Measurements from ENCODE around the gene FN1.
"Not testable (repeated sequence)": the region's sequence is repeated elsewhere in the genome, so short reads cannot be mapped to it uniquely, and the experiment has no call there.

Gene FN1

DNA sequence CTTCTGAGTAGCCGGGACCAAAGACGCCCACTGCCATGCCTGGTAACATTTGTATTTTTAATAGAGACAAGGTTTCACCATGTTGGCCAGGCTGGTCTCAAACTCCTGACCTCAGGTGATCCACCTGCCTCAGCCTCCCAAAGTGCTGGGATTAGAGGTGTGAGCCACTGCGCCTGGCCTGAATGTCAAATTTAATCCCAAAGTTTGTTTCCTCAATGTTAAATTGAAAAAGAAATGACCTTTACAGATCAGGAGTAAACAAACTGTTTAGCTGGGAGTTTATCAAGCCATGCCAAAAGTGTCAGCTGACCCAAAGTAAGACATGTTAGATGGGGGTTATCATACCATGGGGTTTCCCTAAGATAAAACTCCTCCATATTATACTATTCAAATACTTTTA, 75.8 kb downstream of the FN1 start:
- not testable (repeated sequence) for H3K9ac ChIP-seq (ENCODE audit: low read length); H3K27me3 ChIP-seq (ENCODE audit: control insufficient read depth in 1 of 2, insufficient read depth in 2 of 2, low read length in 2 of 2); H3K9me3 ChIP-seq (ENCODE audit: low read length); H3K4me1 ChIP-seq (ENCODE audit: insufficient read depth, low read length); H3K4me3 ChIP-seq (ENCODE audit: low read depth in 1 of 2, low read length in 2 of 2); H3K27ac ChIP-seq (ENCODE audit: low read depth, low read length)
- peaks cover 48% of the 10 kb centered on the region for H3K36me3 ChIP-seq (ENCODE audit: insufficient read depth, low read length)

- H3K27me3 ChIP-seq (ENCODE audit: control insufficient read depth in 1 of 2, insufficient read depth in 2 of 2, low read length in 2 of 2) = no peaks in the 10 kb centered on the region
- H3K4me1 ChIP-seq (ENCODE audit: insufficient read depth, low read length) = no peaks in the 10 kb centered on the region
- no peak overlapping the region for H3K9ac ChIP-seq (ENCODE audit: low read length)
- H3K4me3 ChIP-seq (ENCODE audit: low read depth in 1 of 2, low read length in 2 of 2) = no peak overlapping the region
- H3K9me3 ChIP-seq (ENCODE audit: low read length) = no peaks in the 10 kb centered on the region
- peaks cover 43% of the 10 kb centered on the region for H3K36me3 ChIP-seq (ENCODE audit: insufficient read depth, low read length)
- H3K27ac ChIP-seq (ENCODE audit: low read depth, low read length) = no peak overlapping the region
Observed at GRCh38 chr2:215359576-215359922, 76.3 kb downstream of the FN1 start.

GRCh38 chr2:215358891-215359575, 76.8 kb downstream of the FN1 start:
- Histone ChIP-seq H3K4me3 (ENCODE audit: low read depth in 1 of 2, low read length in 2 of 2) (no peak overlapping the region), H3K27ac (ENCODE audit: low read depth, low read length) (no peak overlapping the region), H3K27me3 (ENCODE audit: control insufficient read depth in 1 of 2, insufficient read depth in 2 of 2, low read length in 2 of 2) (no peaks in the 10 kb centered on the region), H3K9ac (ENCODE audit: low read length) (no peak overlapping the region), H3K36me3 (ENCODE audit: insufficient read depth, low read length) (peaks cover 38% of the 10 kb centered on the region), H3K4me1 (ENCODE audit: insufficient read depth, low read length) (no peaks in the 10 kb centered on the region), H3K9me3 (ENCODE audit: low read length) (no peaks in the 10 kb centered on the region)

DNA sequence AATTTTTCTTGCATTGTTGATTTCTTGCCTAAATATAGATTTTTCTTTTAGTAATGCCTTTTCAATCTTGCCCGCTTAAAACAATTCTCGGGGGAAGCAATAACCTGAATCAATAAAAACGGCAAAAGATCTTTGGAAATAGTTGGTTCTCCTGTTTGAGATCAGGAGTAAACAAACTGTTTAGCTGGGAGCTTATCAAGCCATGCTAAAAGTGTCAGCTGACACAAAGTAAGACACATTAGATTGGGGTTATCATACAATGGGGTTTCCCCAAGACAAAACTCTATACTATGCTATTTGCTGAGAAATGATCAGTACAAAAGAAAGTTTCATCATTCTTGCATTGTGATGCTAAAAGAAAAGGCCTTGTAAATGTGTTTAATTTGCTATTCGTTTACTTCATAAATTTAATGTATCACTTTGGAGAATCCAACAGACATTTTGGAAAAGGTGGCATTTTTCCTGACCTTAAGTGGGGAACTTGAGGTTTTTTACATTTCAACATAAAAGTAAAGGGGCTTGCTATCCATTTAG, 77.5 kb downstream of the FN1 start:
- H3K36me3 ChIP-seq (ENCODE audit: insufficient read depth, low read length) = peaks cover 31% of the 10 kb centered on the region
- H3K27me3 ChIP-seq (ENCODE audit: control insufficient read depth in 1 of 2, insufficient read depth in 2 of 2, low read length in 2 of 2) = no peaks in the 10 kb centered on the region
- no peaks in the 10 kb centered on the region for H3K4me1 ChIP-seq (ENCODE audit: insufficient read depth, low read length)
- H3K4me3 ChIP-seq (ENCODE audit: low read depth in 1 of 2, low read length in 2 of 2) = no peak overlapping the region
- H3K27ac ChIP-seq (ENCODE audit: low read depth, low read length) = no peak overlapping the region
- no peaks in the 10 kb centered on the region for H3K9me3 ChIP-seq (ENCODE audit: low read length)
- no peak overlapping the region for H3K9ac ChIP-seq (ENCODE audit: low read length)

DNA sequence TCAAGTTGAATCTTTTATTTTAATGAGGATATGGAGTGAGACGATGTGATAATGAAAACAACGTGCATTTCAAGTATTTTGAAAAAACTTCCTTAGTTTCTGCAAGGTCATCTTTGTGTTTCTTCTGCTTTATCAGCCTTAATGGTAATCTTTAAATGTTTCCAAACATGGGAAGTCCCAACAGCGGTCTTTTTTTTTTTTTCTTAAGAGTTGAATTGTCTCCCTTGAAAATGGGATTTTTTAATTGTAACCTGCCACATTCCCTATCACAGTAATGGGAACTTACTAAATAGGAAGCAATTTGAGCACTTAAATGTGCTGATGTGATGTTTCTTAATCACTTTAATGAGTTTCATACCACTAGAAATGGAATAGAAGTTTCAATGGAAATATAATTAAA, 78.2 kb downstream of the FN1 start:
- no peak overlapping the region for H3K9ac ChIP-seq (ENCODE audit: low read length)
- H3K27me3 ChIP-seq (ENCODE audit: control insufficient read depth in 1 of 2, insufficient read depth in 2 of 2, low read length in 2 of 2) = no peaks in the 10 kb centered on the region
- H3K4me3 ChIP-seq (ENCODE audit: low read depth in 1 of 2, low read length in 2 of 2) = no peak overlapping the region
- H3K27ac ChIP-seq (ENCODE audit: low read depth, low read length) = no peak overlapping the region
- H3K4me1 ChIP-seq (ENCODE audit: insufficient read depth, low read length) = no peaks in the 10 kb centered on the region
- no peaks in the 10 kb centered on the region for H3K9me3 ChIP-seq (ENCODE audit: low read length)
- peaks cover 25% of the 10 kb centered on the region for H3K36me3 ChIP-seq (ENCODE audit: insufficient read depth, low read length)

DNA sequence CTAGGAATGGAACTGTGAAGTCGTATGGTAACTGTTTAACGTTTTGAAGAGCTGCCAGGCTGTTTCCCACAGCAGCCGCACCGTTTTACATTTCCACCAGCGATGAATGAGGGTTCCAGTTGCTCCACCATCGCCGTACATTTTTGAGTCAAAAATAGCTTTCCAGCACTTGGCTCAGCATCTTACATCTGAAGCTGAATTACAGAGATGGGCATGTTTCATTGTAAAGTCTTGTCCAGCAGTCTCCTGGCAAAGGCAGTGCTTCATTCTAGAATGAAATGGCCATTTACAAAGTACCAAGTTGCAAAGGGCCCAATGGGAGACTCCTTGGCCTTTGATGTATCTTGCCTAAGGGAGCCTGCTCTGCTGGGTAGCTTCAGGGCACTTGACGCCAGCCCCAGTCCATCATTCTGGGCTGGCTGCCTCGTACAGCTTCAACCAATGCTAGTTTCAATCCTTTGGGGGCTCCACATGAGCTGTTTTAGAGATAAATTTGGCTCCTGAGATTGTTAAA, 78.9 kb downstream of the FN1 start:
- Histone ChIP-seq H3K27ac (ENCODE audit: low read depth, low read length) (no peak overlapping the region), H3K4me3 (ENCODE audit: low read depth in 1 of 2, low read length in 2 of 2) (no peak overlapping the region), H3K4me1 (ENCODE audit: insufficient read depth, low read length) (no peaks in the 10 kb centered on the region), H3K9ac (ENCODE audit: low read length) (no peak overlapping the region), H3K36me3 (ENCODE audit: insufficient read depth, low read length) (peaks cover 19% of the 10 kb centered on the region), H3K27me3 (ENCODE audit: control insufficient read depth in 1 of 2, insufficient read depth in 2 of 2, low read length in 2 of 2) (no peaks in the 10 kb centered on the region), H3K9me3 (ENCODE audit: low read length) (no peaks in the 10 kb centered on the region)

GRCh38 chr2:215356334-215356947, 79.4 kb downstream of the FN1 start:
- Histone ChIP-seq H3K4me3 (ENCODE audit: low read depth in 1 of 2, low read length in 2 of 2) (no peak overlapping the region), H3K4me1 (ENCODE audit: insufficient read depth, low read length) (no peaks in the 10 kb centered on the region), H3K9ac (ENCODE audit: low read length) (no peak overlapping the region), H3K27ac (ENCODE audit: low read depth, low read length) (no peak overlapping the region), H3K27me3 (ENCODE audit: control insufficient read depth in 1 of 2, insufficient read depth in 2 of 2, low read length in 2 of 2) (no peaks in the 10 kb centered on the region), H3K9me3 (ENCODE audit: low read length) (no peaks in the 10 kb centered on the region), H3K36me3 (ENCODE audit: insufficient read depth, low read length) (peaks cover 13% of the 10 kb centered on the region)

DNA sequence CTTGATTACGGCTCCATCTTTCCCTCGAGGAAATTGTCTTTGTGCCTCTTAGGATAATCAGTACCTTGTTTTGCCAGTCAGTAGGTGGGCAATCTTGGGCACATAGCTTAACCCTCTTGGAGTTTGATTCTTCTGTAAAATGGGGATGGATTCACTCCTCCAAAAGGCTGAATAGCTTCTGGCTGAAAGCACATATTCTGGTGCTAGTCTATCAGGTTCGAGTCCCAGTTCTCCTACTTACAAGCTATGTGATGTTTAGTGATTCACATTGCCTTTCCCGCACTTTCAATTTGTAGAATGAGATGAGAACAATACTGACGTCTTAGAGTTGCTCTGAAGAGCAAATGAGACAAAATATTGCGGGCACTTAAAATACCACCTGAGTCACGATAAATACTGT, 80.1 kb downstream of the FN1 start:
- no peak overlapping the region for H3K9ac ChIP-seq (ENCODE audit: low read length)
- no peak overlapping the region for H3K4me3 ChIP-seq (ENCODE audit: low read depth in 1 of 2, low read length in 2 of 2)
- no peak overlapping the region for H3K27ac ChIP-seq (ENCODE audit: low read depth, low read length)
- no peaks in the 10 kb centered on the region for H3K9me3 ChIP-seq (ENCODE audit: low read length)
- no peaks in the 10 kb centered on the region for H3K4me1 ChIP-seq (ENCODE audit: insufficient read depth, low read length)
- no peaks in the 10 kb centered on the region for H3K27me3 ChIP-seq (ENCODE audit: control insufficient read depth in 1 of 2, insufficient read depth in 2 of 2, low read length in 2 of 2)
- H3K36me3 ChIP-seq (ENCODE audit: insufficient read depth, low read length) = peaks cover 8% of the 10 kb centered on the region

- Histone ChIP-seq H3K36me3 (ENCODE audit: insufficient read depth, low read length) (peaks cover 2% of the 10 kb centered on the region), H3K9ac (ENCODE audit: low read length) (no peak overlapping the region), H3K9me3 (ENCODE audit: low read length) (no peaks in the 10 kb centered on the region), H3K27me3 (ENCODE audit: control insufficient read depth in 1 of 2, insufficient read depth in 2 of 2, low read length in 2 of 2) (no peaks in the 10 kb centered on the region), H3K4me3 (ENCODE audit: low read depth in 1 of 2, low read length in 2 of 2) (no peak overlapping the region), H3K27ac (ENCODE audit: low read depth, low read length) (no peak overlapping the region), H3K4me1 (ENCODE audit: insufficient read depth, low read length) (no peaks in the 10 kb centered on the region)
Observed at GRCh38 chr2:215354771-215355695, 80.8 kb downstream of the FN1 start.

DNA sequence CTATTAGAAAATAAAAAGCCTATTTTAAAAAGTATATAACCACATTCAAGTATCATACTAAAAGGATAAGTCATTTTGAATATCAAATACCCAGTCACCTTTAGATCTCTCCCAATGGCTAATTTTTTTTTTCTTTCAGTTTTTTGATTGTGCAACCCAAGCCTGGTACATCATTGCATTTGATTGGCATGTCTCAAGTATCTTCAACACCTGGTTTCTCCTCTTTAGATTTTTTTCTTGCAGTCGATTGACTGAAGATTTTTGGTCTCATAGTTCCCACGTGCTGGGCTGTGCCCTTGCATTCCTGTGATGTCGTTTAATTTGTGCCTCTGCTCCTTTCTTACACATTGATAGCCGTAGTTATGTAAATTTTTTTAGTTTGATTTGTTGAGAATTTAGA, 83.3 kb downstream of the FN1 start:
- Histone ChIP-seq H3K36me3 (ENCODE audit: insufficient read depth, low read length) (peaks cover 14% of the 10 kb centered on the region), H3K9me3 (ENCODE audit: low read length) (no peaks in the 10 kb centered on the region), H3K27me3 (ENCODE audit: control insufficient read depth in 1 of 2, insufficient read depth in 2 of 2, low read length in 2 of 2) (no peaks in the 10 kb centered on the region), H3K4me1 (ENCODE audit: insufficient read depth, low read length) (no peaks in the 10 kb centered on the region), H3K4me3 (ENCODE audit: low read depth in 1 of 2, low read length in 2 of 2) (no peak overlapping the region), H3K27ac (ENCODE audit: low read depth, low read length) (no peak overlapping the region), H3K9ac (ENCODE audit: low read length) (no peak overlapping the region)

GRCh38 chr2:215347878-215348277, 88.0 kb downstream of the FN1 start:
- Histone ChIP-seq H3K27me3 (ENCODE audit: control insufficient read depth in 1 of 2, insufficient read depth in 2 of 2, low read length in 2 of 2) (no peaks in the 10 kb centered on the region), H3K27ac (ENCODE audit: low read depth, low read length) (no peak overlapping the region), H3K9ac (ENCODE audit: low read length) (no peak overlapping the region), H3K9me3 (ENCODE audit: low read length) (no peaks in the 10 kb centered on the region), H3K4me1 (ENCODE audit: insufficient read depth, low read length) (no peaks in the 10 kb centered on the region), H3K4me3 (ENCODE audit: low read depth in 1 of 2, low read length in 2 of 2) (no peak overlapping the region), H3K36me3 (ENCODE audit: insufficient read depth, low read length) (peaks cover 45% of the 10 kb centered on the region)
